Heart left ventricle (tissue), 13 donors: ENCODE data around the gene ZNF804A.

ENCODE experiments used
- CTCF ChIP-seq, 12 donors: fragments of 200-600 bp; sonication (generic) in 4 of 12; IDR thresholded peaks; one replicate each; pipeline versions ENCODE4 v1.5.0 to v1.8.0; 2018 to 2022; ENCODE audit warnings: antibody characterized with exemption in 12 of 12, mild to moderate bottlenecking in 5 of 12
- POLR2A ChIP-seq, 2 donors: fragments of 450-650 bp; IDR thresholded peaks; one replicate each; pipeline ENCODE4 v1.6.1; 2017; ENCODE audit warnings: antibody characterized with exemption in 2 of 2, mild to moderate bottlenecking in 2 of 2, moderate library complexity in 2 of 2
- donor health status: ischemic (EF 13 %, LVEDD 7.1; RV severe dilation, severe dysfunction).
- donor health status: DM: no; HTN: yes; CAD: no.
- donor health status: DM: no; HTN: no; CAD: no.
- donor health status: ischemic (EF 25% LVEDD 6.9; RV normal size, moderate dysfunction).
- donor health status: ischemic (EF 25% LVEDD 5.7; RV mildly dilated, moderate dysfunction).
- donor health status: ischemic (EF 35%, LVEDD 5.7; RV mildly dilated, moderate dysfunction).
- donor health status: nonischemic (EF 11% LVEDD 7.7; RV severe dilation, severe dysfunction).
- donor health status: DM: yes; HTN: yes; CAD: no.
- donor health status: PGD.
- donor health status: ischemic (EF 29% LVEDD 5.4; RV normal size, mild dysfunction).
- donor health status: nonischemic (EF 23%, LVEDD 6.1; RV moderate dilation, normal function).

DNA sequence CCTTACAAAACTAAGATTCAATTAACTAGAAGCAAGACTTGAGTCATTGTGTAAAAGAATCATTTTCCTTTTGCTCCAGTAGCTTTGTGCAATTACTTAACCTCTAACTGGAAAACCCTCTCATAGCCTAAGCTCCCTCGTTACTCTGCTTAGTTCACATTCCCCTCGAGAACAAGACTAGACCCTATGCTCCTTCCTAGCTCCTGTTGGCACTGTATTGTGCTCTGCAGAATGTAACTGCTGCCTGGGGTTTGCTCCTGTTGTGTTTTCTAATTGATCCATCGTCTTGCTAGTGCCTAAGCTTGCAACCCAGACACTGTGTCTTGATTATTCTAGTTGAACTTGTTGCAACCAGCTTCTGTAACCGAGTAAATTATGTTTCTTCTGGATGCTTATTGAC is 347.0 kb downstream of the ZNF804A start:
- no peak for TF ChIP-seq CTCF (IDR thresholded peaks at IDR 0.05)
- no peak for TF ChIP-seq POLR2A (IDR thresholded peaks at IDR 0.05)
